ENCODE results near the gene AIG1.

- no peak for TF ChIP-seq CTCF (IDR thresholded peaks at IDR 0.05; ENCODE audit: low read length)
- TF ChIP-seq EZH2 (IDR thresholded peaks at IDR 0.05; ENCODE audit: borderline replicate concordance, low read length): no peak
These were observed 75.3 kb downstream of the AIG1 start for GRCh38 chr6:143135797-143136561.

Data from OCI-LY1 (cell line).